Measurements from ENCODE around the gene IL17A.

DNA sequence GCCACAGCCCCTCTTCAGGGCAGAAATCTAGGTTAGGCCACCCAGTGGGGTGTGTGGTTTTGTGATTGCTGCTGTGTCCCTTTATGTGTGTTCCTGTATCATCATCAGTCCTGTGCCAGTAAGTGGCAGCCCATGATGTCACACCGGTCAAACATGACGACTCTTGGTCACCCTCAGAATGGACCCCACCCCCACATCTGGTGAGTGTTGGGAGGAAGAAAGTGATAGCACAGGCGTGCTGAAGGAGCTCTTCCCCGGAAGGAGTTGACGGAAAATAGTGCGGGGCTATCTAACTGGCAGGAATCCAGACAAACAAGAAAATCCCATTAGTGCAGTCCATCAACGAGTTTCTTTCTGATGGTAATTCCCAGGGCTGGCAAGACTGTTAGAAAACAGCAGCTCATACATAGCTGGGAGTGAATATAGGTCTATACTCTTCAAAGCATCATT is 33.4 kb upstream of the IL17A start:
- TF ChIP-seq POLR2A (IDR thresholded peaks at IDR 0.05) = no peak
- TF ChIP-seq, protein P1, sequence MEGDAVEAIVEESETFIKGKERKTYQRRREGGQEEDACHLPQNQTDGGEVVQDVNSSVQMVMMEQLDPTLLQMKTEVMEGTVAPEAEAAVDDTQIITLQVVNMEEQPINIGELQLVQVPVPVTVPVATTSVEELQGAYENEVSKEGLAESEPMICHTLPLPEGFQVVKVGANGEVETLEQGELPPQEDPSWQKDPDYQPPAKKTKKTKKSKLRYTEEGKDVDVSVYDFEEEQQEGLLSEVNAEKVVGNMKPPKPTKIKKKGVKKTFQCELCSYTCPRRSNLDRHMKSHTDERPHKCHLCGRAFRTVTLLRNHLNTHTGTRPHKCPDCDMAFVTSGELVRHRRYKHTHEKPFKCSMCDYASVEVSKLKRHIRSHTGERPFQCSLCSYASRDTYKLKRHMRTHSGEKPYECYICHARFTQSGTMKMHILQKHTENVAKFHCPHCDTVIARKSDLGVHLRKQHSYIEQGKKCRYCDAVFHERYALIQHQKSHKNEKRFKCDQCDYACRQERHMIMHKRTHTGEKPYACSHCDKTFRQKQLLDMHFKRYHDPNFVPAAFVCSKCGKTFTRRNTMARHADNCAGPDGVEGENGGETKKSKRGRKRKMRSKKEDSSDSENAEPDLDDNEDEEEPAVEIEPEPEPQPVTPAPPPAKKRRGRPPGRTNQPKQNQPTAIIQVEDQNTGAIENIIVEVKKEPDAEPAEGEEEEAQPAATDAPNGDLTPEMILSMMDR (IDR thresholded peaks at IDR 0.05) = no peak
